SU-DHL-6 (cell line): Measurements from ENCODE around the gene POU5F1.
"Not testable (repeated sequence)": the region's sequence is repeated elsewhere in the genome, so short reads cannot be mapped to it uniquely, and the experiment has no call there.

Experiments
- CTCF ChIP-seq: fragments of 200-600 bp; sonication (generic); IDR thresholded peaks from one replicate; pipeline ENCODE4 v1.5.1; 2017; ENCODE audit warnings: antibody characterized with exemption, mild to moderate bottlenecking, low read length, moderate library complexity; ENCODE audit not compliant: insufficient read depth, poor library complexity, severe bottlenecking
- EZH2phosphoT487 ChIP-seq: fragments of 200-600 bp; sonication (generic), shearing (Covaris generic); conservative IDR thresholded peaks from 2 replicates; pipeline ENCODE4 v1.6.1; 2018; ENCODE audit warnings: mild to moderate bottlenecking, antibody characterized with exemption, low read length, moderate library complexity, mixed read lengths

DNA sequence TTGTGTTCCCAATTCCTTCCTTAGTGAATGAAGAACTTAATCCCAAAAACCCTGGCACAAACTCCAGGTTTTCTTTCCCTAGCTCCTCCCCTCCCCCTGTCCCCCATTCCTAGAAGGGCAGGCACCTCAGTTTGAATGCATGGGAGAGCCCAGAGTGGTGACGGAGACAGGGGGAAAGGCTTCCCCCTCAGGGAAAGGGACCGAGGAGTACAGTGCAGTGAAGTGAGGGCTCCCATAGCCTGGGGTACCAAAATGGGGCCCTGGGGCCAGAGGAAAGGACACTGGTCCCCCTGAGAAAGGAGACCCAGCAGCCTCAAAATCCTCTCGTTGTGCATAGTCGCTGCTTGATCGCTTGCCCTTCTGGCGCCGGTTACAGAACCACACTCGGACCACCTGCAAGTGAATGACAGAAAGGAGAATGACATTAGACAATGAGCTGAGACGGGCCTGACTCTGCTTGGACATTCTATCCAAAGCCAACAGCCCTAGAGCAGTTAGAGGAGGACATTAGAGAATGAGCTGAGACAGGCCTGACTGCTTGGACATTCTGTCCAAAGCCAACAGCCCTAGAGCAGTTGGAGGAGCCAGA is 5.9 kb downstream of the POU5F1 start:
- TF ChIP-seq CTCF, EZH2phosphoT487: not testable (repeated sequence)
